Measurements from ENCODE around the gene STAT3.

DNA sequence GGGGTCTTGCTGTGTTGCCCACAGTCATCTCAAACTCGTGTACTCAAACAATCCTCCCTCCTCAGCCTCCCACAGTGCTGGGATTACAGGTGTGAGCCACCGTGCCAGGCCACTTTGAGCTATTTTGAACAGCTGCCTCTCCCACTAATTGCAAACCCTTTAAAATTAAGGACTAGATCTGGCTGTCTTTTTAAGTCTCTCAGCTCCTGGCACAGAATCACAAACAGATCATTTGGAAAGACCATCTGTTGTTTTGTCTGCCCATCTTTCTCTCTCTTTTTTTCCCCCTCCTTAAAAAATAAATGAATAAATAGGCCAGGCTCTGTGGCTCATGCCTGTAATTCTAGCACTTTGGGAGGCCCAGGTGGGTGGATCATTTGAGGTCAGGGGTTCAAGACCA, 10.9 kb upstream of the STAT3 start:
- TF ChIP-seq, protein P1, sequence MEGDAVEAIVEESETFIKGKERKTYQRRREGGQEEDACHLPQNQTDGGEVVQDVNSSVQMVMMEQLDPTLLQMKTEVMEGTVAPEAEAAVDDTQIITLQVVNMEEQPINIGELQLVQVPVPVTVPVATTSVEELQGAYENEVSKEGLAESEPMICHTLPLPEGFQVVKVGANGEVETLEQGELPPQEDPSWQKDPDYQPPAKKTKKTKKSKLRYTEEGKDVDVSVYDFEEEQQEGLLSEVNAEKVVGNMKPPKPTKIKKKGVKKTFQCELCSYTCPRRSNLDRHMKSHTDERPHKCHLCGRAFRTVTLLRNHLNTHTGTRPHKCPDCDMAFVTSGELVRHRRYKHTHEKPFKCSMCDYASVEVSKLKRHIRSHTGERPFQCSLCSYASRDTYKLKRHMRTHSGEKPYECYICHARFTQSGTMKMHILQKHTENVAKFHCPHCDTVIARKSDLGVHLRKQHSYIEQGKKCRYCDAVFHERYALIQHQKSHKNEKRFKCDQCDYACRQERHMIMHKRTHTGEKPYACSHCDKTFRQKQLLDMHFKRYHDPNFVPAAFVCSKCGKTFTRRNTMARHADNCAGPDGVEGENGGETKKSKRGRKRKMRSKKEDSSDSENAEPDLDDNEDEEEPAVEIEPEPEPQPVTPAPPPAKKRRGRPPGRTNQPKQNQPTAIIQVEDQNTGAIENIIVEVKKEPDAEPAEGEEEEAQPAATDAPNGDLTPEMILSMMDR (IDR thresholded peaks at IDR 0.05): no peak
- TF ChIP-seq POLR2A (IDR thresholded peaks at IDR 0.05) (no peak), POLR2AphosphoS5 (IDR thresholded peaks at IDR 0.05) (no peak)

Data from sigmoid colon (tissue), 4 donors.